Stimulated activated CD8-positive, alpha-beta memory T cell treated with anti-CD3 and anti-CD28 coated beads, Interleukin-12 subunit alpha, Interleukin-12 subunit beta, amount 100 ng/mL, for 4 hours (primary cell): ENCODE results near the gene BCL10.
A peak's percentile ranks its signal among the peaks of the same experiment; 100 is the strongest.

Experiments used
- DNase-seq: peaks from one replicate; pipeline ENCODE4 v3.0.0-alpha.2; 2020; ENCODE audit warnings: low read depth

The BCL10 gene

GRCh38 chr1:85297855-85298629, 21.6 kb upstream of the BCL10 start:
- peak; percentile 63 for DNase-seq

- DNase-seq, result no peak
Measured at GRCh38 chr1:85297538-85297854, 21.1 kb upstream of the BCL10 start.

GRCh38 chr1:85296980-85297379, 20.5 kb upstream of the BCL10 start:
- DNase-seq, result no peak

GRCh38 chr1:85295654-85296053, 19.2 kb upstream of the BCL10 start:
- no peak for DNase-seq

- no peak for DNase-seq
Measured at GRCh38 chr1:85295006-85295431, 18.6 kb upstream of the BCL10 start.

- no peak for DNase-seq
Measured at GRCh38 chr1:85290826-85291225, 14.4 kb upstream of the BCL10 start.

GRCh38 chr1:85289848-85290335, 13.5 kb upstream of the BCL10 start:
- DNase-seq, result no peak

GRCh38 chr1:85289207-85289847, 12.9 kb upstream of the BCL10 start:
- no peak for DNase-seq

- DNase-seq, result no peak
Measured at GRCh38 chr1:85284202-85284601, 7.8 kb upstream of the BCL10 start.

GRCh38 chr1:85283475-85284199, 7.2 kb upstream of the BCL10 start:
- no peak for DNase-seq

- no peak for DNase-seq
Measured at GRCh38 chr1:85282424-85282823, 6.0 kb upstream of the BCL10 start.

GRCh38 chr1:85280636-85281035, 4.2 kb upstream of the BCL10 start:
- no peak for DNase-seq

GRCh38 chr1:85279458-85280080, 3.1 kb upstream of the BCL10 start:
- no peak for DNase-seq

GRCh38 chr1:85278853-85279314, 2.5 kb upstream of the BCL10 start:
- DNase-seq, result peak; percentile 23

- no peak for DNase-seq
Measured at GRCh38 chr1:85277802-85278201, 1.4 kb upstream of the BCL10 start.

GRCh38 chr1:85276978-85277639, 677 bp upstream of the BCL10 start:
- DNase-seq, result no peak

- DNase-seq, result no peak
Measured at GRCh38 chr1:85275701-85276214, 674 bp downstream of the BCL10 start.

GRCh38 chr1:85274969-85275453, 1.4 kb downstream of the BCL10 start:
- DNase-seq, result no peak

- no peak for DNase-seq
Measured at GRCh38 chr1:85273397-85273796, 3.0 kb downstream of the BCL10 start.

GRCh38 chr1:85268801-85269585, 7.4 kb downstream of the BCL10 start:
- no peak for DNase-seq

- DNase-seq, result no peak
Measured at GRCh38 chr1:85267313-85267712, 9.1 kb downstream of the BCL10 start.
